ACHN (cell line): ENCODE data around the gene RTN4RL2.

Experiments used
- DNase-seq: peaks from one replicate; pipeline ENCODE4 v3.0.0-alpha.2; 2015
- in situ Hi-C: cut with HindIII; loops from 2 replicates; pipeline ENCODE4 v1.10.0; 2017; ENCODE audit warnings: low sequenced_read_pairs, low pct_ligation_motif_present, low pct_unique_long_range_greater_than_20kb

Gene RTN4RL2

GRCh38 chr11:57459164-57460021 is 935 bp upstream of the RTN4RL2 start:
- DNase-seq = no peak
- in situ Hi-C loops = no loop called here

- in situ Hi-C loops = no loop called here
- DNase-seq = no peak
These were observed 726 bp downstream of the RTN4RL2 start for GRCh38 chr11:57460758-57461749.

- DNase-seq = no peak
- in situ Hi-C loops = no loop called here
These were observed 1.6 kb downstream of the RTN4RL2 start for GRCh38 chr11:57461841-57462489.

GRCh38 chr11:57462597-57462996 is 2.3 kb downstream of the RTN4RL2 start:
- DNase-seq = no peak
- in situ Hi-C loops = no loop called here

- in situ Hi-C loops = no loop called here
These were observed 3.6 kb downstream of the RTN4RL2 start for GRCh38 chr11:57463671-57464538.

GRCh38 chr11:57464539-57465181 is 4.3 kb downstream of the RTN4RL2 start:
- in situ Hi-C loops = no loop called here
- no peak for DNase-seq

More at GRCh38 chr11:57463671-57464538, 3.6 kb downstream of the RTN4RL2 start:
- no peak for DNase-seq

GRCh38 chr11:57466680-57467079 is 6.4 kb downstream of the RTN4RL2 start:
- in situ Hi-C loops = no loop called here
- no peak for DNase-seq

- in situ Hi-C loops = no loop called here
- DNase-seq = no peak
These were observed 7.3 kb downstream of the RTN4RL2 start for GRCh38 chr11:57467508-57468157.

- DNase-seq = no peak
- in situ Hi-C loops = no loop called here
These were observed 7.9 kb downstream of the RTN4RL2 start for GRCh38 chr11:57468276-57468675.

GRCh38 chr11:57469268-57469667 is 8.9 kb downstream of the RTN4RL2 start:
- in situ Hi-C loops = no loop called here
- DNase-seq = no peak

- no peak for DNase-seq
These were observed 11.2 kb downstream of the RTN4RL2 start for GRCh38 chr11:57471496-57471895.

GRCh38 chr11:57473285-57473841 is 13.0 kb downstream of the RTN4RL2 start:
- DNase-seq = no peak
- in situ Hi-C loops = no loop called here

More at GRCh38 chr11:57471496-57471895, 11.2 kb downstream of the RTN4RL2 start:
- in situ Hi-C loops = no loop called here

- in situ Hi-C loops = no loop called here
- no peak for DNase-seq
These were observed 13.9 kb downstream of the RTN4RL2 start for GRCh38 chr11:57474017-57474802.

- no peak for DNase-seq
- in situ Hi-C loops = no loop called here
These were observed 14.4 kb downstream of the RTN4RL2 start for GRCh38 chr11:57474803-57475115.

- DNase-seq = no peak
- in situ Hi-C loops = no loop called here
These were observed 14.9 kb downstream of the RTN4RL2 start for GRCh38 chr11:57475191-57475590.

- in situ Hi-C loops = no loop called here
- no peak for DNase-seq
These were observed 15.3 kb downstream of the RTN4RL2 start for GRCh38 chr11:57475671-57476046.
